GF-D8 (cell line): ENCODE results near the gene CTXN2.

ENCODE experiments used
- DNase-seq: peaks from one replicate; lab custom pipeline; 2025; lab: John Stamatoyannopoulos, UW

The CTXN2 gene

GRCh38 chr15:48222627-48223026 lies 31.2 kb downstream of the CTXN2 start:
- no peak for DNase-seq

GRCh38 chr15:48225771-48226170 lies 34.3 kb downstream of the CTXN2 start:
- no peak for DNase-seq

DNA sequence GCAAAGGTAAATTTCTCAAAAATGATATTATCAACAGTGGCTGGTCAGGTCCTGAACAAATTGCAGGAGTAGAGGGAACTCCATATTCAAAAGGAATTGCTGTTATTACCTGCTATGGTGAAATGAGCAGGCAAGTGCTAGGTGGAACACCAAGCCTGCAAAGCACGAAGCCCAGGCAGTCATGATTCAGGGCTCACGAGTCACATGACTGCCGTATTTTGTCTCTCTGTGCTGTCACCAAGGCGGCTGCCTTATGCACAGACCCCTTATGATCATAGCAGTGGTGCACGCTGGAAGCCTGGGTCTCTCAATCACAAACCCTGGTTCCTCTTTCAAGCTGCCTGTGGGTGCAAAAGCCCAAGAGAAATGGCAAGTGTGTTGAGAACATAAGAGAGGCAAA lies 39.0 kb downstream of the CTXN2 start:
- no peak for DNase-seq

DNA sequence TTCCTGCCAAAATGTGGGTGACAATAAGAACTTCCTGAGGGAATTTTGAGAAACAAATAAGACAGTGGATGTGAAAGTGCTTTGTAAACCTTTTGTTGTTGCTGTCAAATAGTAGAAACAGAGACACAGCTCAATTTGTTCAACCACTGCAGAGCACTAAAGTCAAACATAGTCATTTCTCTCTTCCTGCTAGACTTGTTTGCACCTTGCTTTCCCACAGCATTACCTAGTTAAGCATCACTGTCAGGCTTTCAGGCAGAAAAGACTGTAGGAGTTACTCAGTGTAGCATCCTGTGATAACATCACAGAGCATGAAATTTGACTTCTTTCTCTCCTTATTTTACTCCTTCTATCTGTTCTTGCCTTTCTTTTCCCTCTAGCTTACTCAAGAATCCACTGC lies 41.8 kb downstream of the CTXN2 start:
- DNase-seq, result no peak

GRCh38 chr15:48239334-48239733 lies 47.9 kb downstream of the CTXN2 start:
- DNase-seq, result no peak

DNA sequence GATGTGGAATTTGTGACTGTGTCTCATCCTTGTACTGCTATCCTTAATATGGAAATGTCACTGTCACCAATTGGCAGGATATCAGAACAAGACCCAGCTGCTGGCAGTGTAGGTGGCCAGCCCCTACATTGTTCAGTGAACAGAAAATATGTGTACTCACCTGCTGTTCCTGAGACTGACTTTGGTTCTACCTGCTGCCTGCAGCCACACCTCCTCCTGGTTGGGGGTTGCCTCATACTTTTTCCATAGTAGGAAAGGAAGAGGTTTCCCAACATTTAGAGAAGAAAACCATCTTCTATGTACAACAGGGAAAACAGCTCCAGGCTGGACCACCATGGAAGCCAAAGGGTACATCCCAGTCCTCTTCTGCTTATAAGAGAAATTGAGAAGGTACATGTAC lies 50.5 kb downstream of the CTXN2 start:
- DNase-seq, result no peak

GRCh38 chr15:48242535-48242934 lies 51.1 kb downstream of the CTXN2 start:
- DNase-seq, result no peak

DNA sequence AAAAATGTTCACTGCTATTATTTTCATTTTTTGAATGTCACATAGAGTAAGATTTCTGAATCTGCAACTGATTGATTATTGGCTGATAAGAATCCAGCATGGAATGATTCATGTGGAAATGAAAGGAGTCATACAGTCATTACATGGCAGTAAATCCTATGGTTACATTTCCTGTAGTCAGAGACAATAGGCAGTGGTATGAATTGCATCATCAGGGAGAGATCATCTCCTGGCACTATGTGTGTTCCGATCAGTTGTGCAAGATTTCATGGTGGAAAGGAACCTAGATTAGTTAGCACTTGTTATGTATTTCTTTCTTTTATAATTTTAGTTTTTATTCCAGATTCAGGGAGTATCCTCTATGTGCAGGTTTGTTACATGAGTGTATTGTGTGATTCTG lies 53.5 kb downstream of the CTXN2 start:
- no peak for DNase-seq

DNA sequence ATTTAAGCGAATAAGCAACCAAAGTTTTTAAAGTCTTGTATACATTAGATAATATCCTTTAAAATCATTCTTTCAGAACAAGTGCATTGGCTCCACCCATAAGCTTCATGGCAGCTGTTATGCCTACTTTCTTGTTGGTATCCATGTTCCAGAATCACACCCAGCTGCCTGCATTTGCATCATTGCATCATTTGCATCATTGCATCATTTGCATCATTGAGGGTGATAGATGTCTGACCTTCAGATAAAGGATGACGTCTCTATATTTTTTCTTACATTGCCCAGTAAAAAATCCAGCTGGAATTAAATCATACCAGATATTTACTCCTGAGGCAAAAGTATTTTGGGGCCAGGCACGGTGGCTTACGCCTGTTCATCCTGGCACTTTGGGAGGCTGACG lies 56.9 kb downstream of the CTXN2 start:
- DNase-seq, result no peak

GRCh38 chr15:48250640-48251076 lies 59.2 kb downstream of the CTXN2 start:
- DNase-seq, result no peak

- DNase-seq, result no peak
Measured at GRCh38 chr15:48253172-48253571, 61.7 kb downstream of the CTXN2 start.
